Fibroblast of lung (primary cell): Measurements from ENCODE around the gene PRKAB1. TPM values are rescaled to one million over a fixed set of nuclear protein-coding genes. Genes with fewer than 3 reads are reported as not detected.

ENCODE experiments used
- DNase-seq, 2 donors: peaks; one replicate each; pipeline versions ENCODE4 v3.0.0 to v3.0.0-alpha.2; 2010; ENCODE audit warnings: low read depth in 2 of 2
- H2AFZ ChIP-seq: 2 replicates; pipeline ENCODE4 v1.5.1; 2012; ENCODE audit warnings: low read length, control low read depth, inconsistent platforms
- H3K27ac ChIP-seq: 2 replicates; pipeline ENCODE4 v1.5.1; 2011; ENCODE audit warnings: low read length, control low read depth; ENCODE audit not compliant: insufficient read depth
- H3K27me3 ChIP-seq: 2 replicates; pipeline ENCODE4 v1.5.1; 2011; ENCODE audit warnings: mild to moderate bottlenecking, low read length; ENCODE audit not compliant: control insufficient read depth, insufficient read depth
- H3K36me3 ChIP-seq: 2 replicates; pipeline ENCODE4 v1.5.1; 2011; ENCODE audit warnings: low read length; ENCODE audit not compliant: control insufficient read depth, insufficient read depth
- H3K4me1 ChIP-seq: 2 replicates; pipeline ENCODE4 v1.5.1; 2011; ENCODE audit warnings: low read length; ENCODE audit not compliant: control insufficient read depth, insufficient read depth; ENCODE audit errors: extremely low read depth
- H3K4me2 ChIP-seq: 2 replicates; pipeline ENCODE4 v1.5.1; 2011; ENCODE audit warnings: low read length, control low read depth; ENCODE audit not compliant: insufficient read depth; ENCODE audit errors: extremely low read depth
- H3K4me3 ChIP-seq, 4 experiments: fragments of 200-600 bp in 1 of 4; sonication (generic) in 1 of 4; replicated peaks in 1 of 4; 2 replicates each; pipeline ENCODE4 v1.5.1; 2011 to 2016; ENCODE audit warnings: low read length in 4 of 4, low read depth in 3 of 4, mild to moderate bottlenecking in 3 of 4, control low read depth in 2 of 4, inconsistent platforms in 1 of 4, mixed read lengths in 1 of 4; ENCODE audit not compliant: insufficient read depth in 1 of 4; ENCODE audit errors: control extremely low read depth in 1 of 4
- H3K79me2 ChIP-seq: 2 replicates; pipeline ENCODE4 v1.5.1; 2012; ENCODE audit warnings: mild to moderate bottlenecking, low read length, inconsistent platforms; ENCODE audit not compliant: control insufficient read depth, insufficient read depth
- H3K9ac ChIP-seq: 2 replicates; pipeline ENCODE4 v1.5.1; 2011; ENCODE audit warnings: mild to moderate bottlenecking, low read length, control low read depth; ENCODE audit not compliant: insufficient read depth
- H3K9me3 ChIP-seq: 2 replicates; pipeline ENCODE4 v1.5.1; 2012; ENCODE audit warnings: low read depth, low read length; ENCODE audit not compliant: control insufficient read depth, insufficient read depth
- H4K20me1 ChIP-seq: 2 replicates; pipeline ENCODE4 v1.5.1; 2011; ENCODE audit warnings: low read length; ENCODE audit not compliant: control insufficient read depth, insufficient read depth; ENCODE audit errors: extremely low read depth
- CTCF ChIP-seq, 2 donors: IDR thresholded peaks in 1 of 2; conservative IDR thresholded peaks in 1 of 2; 1 replicate in 1 of 2; 2 replicates in 1 of 2; pipeline ENCODE4 v1.5.1; 2011 to 2012; ENCODE audit warnings: low read length in 2 of 2, control low read depth in 1 of 2, inconsistent platforms in 1 of 2, low read depth in 1 of 2, mild to moderate bottlenecking in 1 of 2
- EZH2 ChIP-seq: IDR thresholded peaks from 2 replicates; pipeline ENCODE4 v1.5.1; 2012; ENCODE audit warnings: low read length, control low read depth, mild to moderate bottlenecking; ENCODE audit errors: missing control alignments
- polyA plus RNA-seq, 2 donors: library from polyadenylated mRNA; depleted of rRNA in 1 of 2; stranded (reverse) in 1 of 2; unstranded in 1 of 2; fragments of >200 nt; gene quantifications; 2 replicates each; pipeline ENCODE4 v1.2.1, GENCODE V29; 2011 to 2012; ENCODE audit warnings: missing spikeins in 1 of 2
- total RNA-seq: library from RNA; depleted of rRNA; stranded (reverse); fragments of >200 nt; gene quantifications from 2 replicates; pipeline ENCODE4 v1.2.1, GENCODE V29; 2014

Gene PRKAB1
- total and polyA plus RNA-seq, 2 donors (not counting 1 experiment from before 2014, with no cell fraction given), result 17.0 to 23.8 TPM

GRCh38 chr12:119672194-119672593 is 4.3 kb downstream of the PRKAB1 start:
- Histone ChIP-seq H3K4me3 (no peak overlapping the region), H3K79me2 (peaks cover 15% of the 10 kb centered on the region), H3K4me2 (no peak overlapping the region), H2AFZ (no peak overlapping the region), H3K9ac (no peak overlapping the region), H3K4me1 (no peaks in the 10 kb centered on the region), H3K36me3 (peaks cover 17% of the 10 kb centered on the region), H3K9me3 (no peaks in the 10 kb centered on the region), H3K27ac (no peak overlapping the region), H4K20me1 (no peaks in the 10 kb centered on the region), H3K27me3 (no peaks in the 10 kb centered on the region)
- DNase-seq, result no peak
- TF ChIP-seq CTCF (conservative IDR thresholded peaks at IDR 0.05 in 1 of 2, IDR thresholded peaks at IDR 0.05 in 1 of 2; ENCODE audit: low read depth in 1 of 2, low read length in 2 of 2) (no peak), EZH2 (no peak)

GRCh38 chr12:119673634-119674033 is 5.7 kb downstream of the PRKAB1 start:
- H3K27me3 ChIP-seq, result no peaks in the 10 kb centered on the region
- H4K20me1 ChIP-seq, result no peaks in the 10 kb centered on the region
- H3K9ac ChIP-seq, result no peak overlapping the region
- no peak overlapping the region for H3K4me3 ChIP-seq
- no peak overlapping the region for H3K27ac ChIP-seq
- no peak for DNase-seq
- TF ChIP-seq CTCF (conservative IDR thresholded peaks at IDR 0.05 in 1 of 2, IDR thresholded peaks at IDR 0.05 in 1 of 2; ENCODE audit: low read depth in 1 of 2, low read length in 2 of 2), result no peak
- no peak for TF ChIP-seq EZH2
- peaks cover 20% of the 10 kb centered on the region for H3K36me3 ChIP-seq
- peaks cover 7% of the 10 kb centered on the region for H3K79me2 ChIP-seq
- H2AFZ ChIP-seq, result no peak overlapping the region
- H3K4me2 ChIP-seq, result no peak overlapping the region
- no peaks in the 10 kb centered on the region for H3K4me1 ChIP-seq
- no peaks in the 10 kb centered on the region for H3K9me3 ChIP-seq

GRCh38 chr12:119674560-119674959 is 6.6 kb downstream of the PRKAB1 start:
- H3K4me3 ChIP-seq, result no peak overlapping the region
- no peaks in the 10 kb centered on the region for H3K4me1 ChIP-seq
- no peaks in the 10 kb centered on the region for H3K9me3 ChIP-seq
- no peaks in the 10 kb centered on the region for H3K27me3 ChIP-seq
- no peaks in the 10 kb centered on the region for H4K20me1 ChIP-seq
- H2AFZ ChIP-seq, result no peak overlapping the region
- no peak overlapping the region for H3K4me2 ChIP-seq
- peaks cover 7% of the 10 kb centered on the region for H3K79me2 ChIP-seq
- no peak overlapping the region for H3K27ac ChIP-seq
- peaks cover 20% of the 10 kb centered on the region for H3K36me3 ChIP-seq
- TF ChIP-seq EZH2, result no peak
- no peak for TF ChIP-seq CTCF (conservative IDR thresholded peaks at IDR 0.05 in 1 of 2, IDR thresholded peaks at IDR 0.05 in 1 of 2; ENCODE audit: low read depth in 1 of 2, low read length in 2 of 2)
- no peak for DNase-seq
- no peak overlapping the region for H3K9ac ChIP-seq
